HS-5 (cell line): ENCODE measurements around the gene CD300H.
"Not testable (repeated sequence)": the region's sequence is repeated elsewhere in the genome, so short reads cannot be mapped to it uniquely, and the experiment has no call there.

Source experiments
- DNase-seq: peaks from one replicate; pipeline ENCODE4 v3.0.0-alpha.2; 2012; ENCODE audit warnings: low read depth

CD300H gene

GRCh38 chr17:74584292-74585060, 17.2 kb upstream of the CD300H start:
- no peak for DNase-seq

- no peak for DNase-seq
These were observed 15.3 kb upstream of the CD300H start for GRCh38 chr17:74582633-74583032.

GRCh38 chr17:74579900-74580299, 12.6 kb upstream of the CD300H start:
- DNase-seq: no peak

GRCh38 chr17:74578979-74579378, 11.7 kb upstream of the CD300H start:
- DNase-seq: no peak

GRCh38 chr17:74574489-74575142, 7.3 kb upstream of the CD300H start:
- no peak for DNase-seq

- DNase-seq: not testable (repeated sequence)
These were observed 6.3 kb upstream of the CD300H start for GRCh38 chr17:74573635-74574034.

- no peak for DNase-seq
These were observed 5.9 kb upstream of the CD300H start for GRCh38 chr17:74573169-74573568.

- no peak for DNase-seq
These were observed 4.4 kb upstream of the CD300H start for GRCh38 chr17:74571621-74572270.

GRCh38 chr17:74569020-74570003, 2.0 kb upstream of the CD300H start:
- DNase-seq: peak; percentile 99

- DNase-seq: no peak
These were observed 981 bp upstream of the CD300H start for GRCh38 chr17:74568106-74568873.

GRCh38 chr17:74566132-74566753, 1.1 kb downstream of the CD300H start:
- no peak for DNase-seq

- no peak for DNase-seq
These were observed 2.2 kb downstream of the CD300H start for GRCh38 chr17:74565126-74565525.

GRCh38 chr17:74563358-74563757, 4.0 kb downstream of the CD300H start:
- no peak for DNase-seq

- no peak for DNase-seq
These were observed 5.7 kb downstream of the CD300H start for GRCh38 chr17:74561586-74561985.

- DNase-seq: no peak
These were observed 8.3 kb downstream of the CD300H start for GRCh38 chr17:74558882-74559519.

GRCh38 chr17:74558402-74558801, 8.9 kb downstream of the CD300H start:
- not testable (repeated sequence) for DNase-seq

- no peak for DNase-seq
These were observed 11.8 kb downstream of the CD300H start for GRCh38 chr17:74555427-74555940.

- DNase-seq: no peak
These were observed 12.4 kb downstream of the CD300H start for GRCh38 chr17:74554909-74555308.

GRCh38 chr17:74552037-74552436, 15.3 kb downstream of the CD300H start:
- no peak for DNase-seq

GRCh38 chr17:74550602-74551001, 16.7 kb downstream of the CD300H start:
- DNase-seq: no peak
